H1 (cell line): ENCODE data around the gene KRTAP5-8. TPM values are rescaled to one million over a fixed set of nuclear protein-coding genes. Genes with fewer than 3 reads are reported as not detected.

ENCODE experiments used
- CTCF ChIA-PET: fragments of 300-600 bp; sonication (Branson Sonifier 250); formaldehyde crosslinking; loops from one replicate; lab custom pipeline; 2021; ENCODE audit not compliant: partially characterized antibody; lab: Charles Lee
- POLR2A ChIA-PET: fragments of 300-600 bp; sonication (Branson Sonifier 250); formaldehyde crosslinking; loops from one replicate; lab custom pipeline; 2021; ENCODE audit warnings: inconsistent platforms; ENCODE audit not compliant: partially characterized antibody; lab: Charles Lee
- DNase-seq, 2 experiments: peaks; one replicate each; pipeline versions ENCODE4 v3.0.0 to v3.0.0-alpha.2; 2010 to 2022; ENCODE audit warnings: low spot score in 2 of 2, low read depth in 1 of 2, mixed read lengths in 1 of 2
- FAIRE-seq: peaks from 2 replicates; lab custom pipeline; 2011; peaks lifted over from hg19 to GRCh38; lab: Jason Lieb, UNC
- H2AFZ ChIP-seq: 2 replicates; pipeline ENCODE4 v1.8.1; 2012; ENCODE audit warnings: low read length, inconsistent platforms
- H2AK5ac ChIP-seq: 2 replicates; pipeline ENCODE4 v1.6.1; 2013; ENCODE audit warnings: low read depth, low read length
- H2BK120ac ChIP-seq: replicated peaks from 2 replicates; pipeline ENCODE3; 2013; ENCODE audit warnings: low read depth, low read length, inconsistent platforms
- H2BK12ac ChIP-seq: 2 replicates; pipeline ENCODE4 v1.6.1; 2013; ENCODE audit warnings: low read depth, low read length
- H2BK15ac ChIP-seq: 2 replicates; pipeline ENCODE4 v1.6.1; 2013; ENCODE audit warnings: low read length
- H2BK20ac ChIP-seq: 2 replicates; pipeline ENCODE4 v1.6.1; 2013; ENCODE audit warnings: low read length
- H2BK5ac ChIP-seq: 2 replicates; pipeline ENCODE4 v1.6.1; 2013; ENCODE audit warnings: low read depth, low read length
- H3K14ac ChIP-seq: 2 replicates; pipeline ENCODE4 v1.6.1; 2013; ENCODE audit warnings: inconsistent platforms; ENCODE audit not compliant: insufficient read length
- H3K18ac ChIP-seq: 2 replicates; pipeline ENCODE4 v1.6.1; 2013; ENCODE audit warnings: low read length; ENCODE audit errors: extremely low read depth
- H3K23ac ChIP-seq: 2 replicates; pipeline ENCODE4 v1.6.1; 2013; ENCODE audit warnings: inconsistent platforms; ENCODE audit not compliant: insufficient read length
- H3K23me2 ChIP-seq: 2 replicates; pipeline ENCODE4 v1.6.1; 2013; ENCODE audit warnings: low read depth, low read length
- H3K27ac ChIP-seq: 2 replicates; pipeline ENCODE4 v1.6.1; 2011; ENCODE audit warnings: low read depth, low read length, inconsistent platforms
- H3K27me3 ChIP-seq, 4 experiments: replicated peaks in 1 of 4; 1 replicate in 1 of 4; 2 replicates in 3 of 4; pipeline versions ENCODE4 v1.6.1 to v1.8.1; 2011 to 2013; ENCODE audit warnings: low read length in 3 of 4, mild to moderate bottlenecking in 3 of 4, inconsistent platforms in 2 of 4, mixed read lengths in 2 of 4, moderate library complexity in 1 of 4; ENCODE audit not compliant: control insufficient read depth in 3 of 4, insufficient read depth in 3 of 4; ENCODE audit errors: extremely low read depth in 1 of 4
- H3K36me3 ChIP-seq, 4 experiments: 2 replicates each; pipeline versions ENCODE4 v1.6.1 to v1.8.1; 2011 to 2013; ENCODE audit warnings: mild to moderate bottlenecking in 4 of 4, low read length in 3 of 4, moderate library complexity in 2 of 4, control low read depth in 1 of 4, inconsistent platforms in 1 of 4; ENCODE audit not compliant: insufficient read depth in 4 of 4, control insufficient read depth in 2 of 4
- H3K4ac ChIP-seq: replicated peaks from 2 replicates; pipeline ENCODE3; 2013; ENCODE audit warnings: low read length, low read depth, mixed read lengths, inconsistent platforms; ENCODE audit not compliant: insufficient read length
- H3K4me1 ChIP-seq, 4 experiments: replicated peaks in 1 of 4; 1 replicate in 1 of 4; 2 replicates in 3 of 4; pipeline versions ENCODE4 v1.6.1 to v1.8.1; 2011 to 2013; ENCODE audit warnings: low read length in 3 of 4, inconsistent platforms in 2 of 4, mixed read lengths in 1 of 4; ENCODE audit not compliant: insufficient read depth in 4 of 4, control insufficient read depth in 3 of 4
- H3K4me2 ChIP-seq, 2 experiments: 2 replicates each; pipeline versions ENCODE4 v1.6.1 to v1.8.1; 2011 to 2013; ENCODE audit warnings: low read depth in 2 of 2, low read length in 2 of 2, control low read depth in 1 of 2, inconsistent platforms in 1 of 2, mild to moderate bottlenecking in 1 of 2; ENCODE audit not compliant: insufficient read depth in 1 of 2
- H3K4me3 ChIP-seq, 4 experiments: fragments of 200-600, 300-600 bp in 1 of 4; sonication (generic), shearing (Covaris generic), sonication (Bioruptor Twin) in 1 of 4; 2 replicates each; pipeline versions ENCODE4 v1.5.1 to v1.8.1; 2011 to 2016; ENCODE audit warnings: low read length in 4 of 4, low read depth in 3 of 4, control low read depth in 2 of 4, inconsistent platforms in 2 of 4, mild to moderate bottlenecking in 2 of 4, mixed read lengths in 1 of 4, moderate library complexity in 1 of 4; ENCODE audit not compliant: insufficient read depth in 2 of 4; ENCODE audit errors: extremely low read depth in 1 of 4
- H3K56ac ChIP-seq: replicated peaks from 2 replicates; pipeline ENCODE3; 2013; ENCODE audit warnings: low read depth, mild to moderate bottlenecking, mixed read lengths, low read length, inconsistent platforms; ENCODE audit not compliant: insufficient read length
- H3K79me1 ChIP-seq: 2 replicates; pipeline ENCODE4 v1.6.1; 2013; ENCODE audit warnings: low read depth, low read length, control low read depth
- H3K79me2 ChIP-seq, 2 experiments: 2 replicates each; pipeline versions ENCODE4 v1.6.1 to v1.8.1; 2012 to 2013; ENCODE audit warnings: low read length in 2 of 2, mild to moderate bottlenecking in 2 of 2, inconsistent platforms in 1 of 2; ENCODE audit not compliant: insufficient read depth in 2 of 2, control insufficient read depth in 1 of 2
- H3K9ac ChIP-seq, 4 experiments: replicated peaks in 1 of 4; 1 replicate in 1 of 4; 2 replicates in 3 of 4; pipeline versions ENCODE4 v1.6.1 to v1.8.1; 2011 to 2013; ENCODE audit warnings: low read depth in 3 of 4, low read length in 3 of 4, control low read depth in 2 of 4, mild to moderate bottlenecking in 2 of 4, moderate library complexity in 2 of 4, inconsistent platforms in 1 of 4; ENCODE audit errors: extremely low read depth in 1 of 4
- H3K9me3 ChIP-seq, 2 experiments: 2 replicates each; pipeline versions ENCODE4 v1.6.1 to v1.8.1; 2012 to 2013; ENCODE audit warnings: mild to moderate bottlenecking in 2 of 2, moderate library complexity in 2 of 2, control low read depth in 1 of 2, inconsistent platforms in 1 of 2, low read depth in 1 of 2, low read length in 1 of 2, mixed read lengths in 1 of 2; ENCODE audit not compliant: insufficient read depth in 2 of 2
- H4K20me1 ChIP-seq, 2 experiments: replicated peaks in 1 of 2; 2 replicates each; pipeline versions ENCODE3 to v1.8.1; 2011 to 2013; ENCODE audit warnings: inconsistent platforms in 2 of 2, low read length in 2 of 2, mild to moderate bottlenecking in 1 of 2; ENCODE audit not compliant: insufficient read depth in 2 of 2, control insufficient read depth in 1 of 2
- H4K5ac ChIP-seq: 2 replicates; pipeline ENCODE4 v1.6.1; 2013; ENCODE audit warnings: low read length, low read depth, mixed read lengths, inconsistent platforms; ENCODE audit not compliant: insufficient read length
- H4K8ac ChIP-seq: 2 replicates; pipeline ENCODE4 v1.8.0; 2013; ENCODE audit warnings: mild to moderate bottlenecking, moderate library complexity, low read length, inconsistent platforms; ENCODE audit not compliant: insufficient read depth; ENCODE audit errors: extremely low read depth
- H4K91ac ChIP-seq: replicated peaks from 2 replicates; pipeline ENCODE3; 2013; ENCODE audit warnings: low read length, mixed read lengths, inconsistent platforms; ENCODE audit not compliant: insufficient read length
- BCL11A ChIP-seq, 2 experiments: IDR thresholded peaks; one replicate each; pipeline ENCODE4 v1.6.1; 2011; ENCODE audit warnings: low read depth in 2 of 2, low read length in 2 of 2, mild to moderate bottlenecking in 2 of 2
- CBX5 ChIP-seq: fragments of 300-800, 300-1000 bp; sonication (generic); IDR thresholded peaks from 2 replicates; pipeline ENCODE4 v1.7.1; 2016; ENCODE audit warnings: antibody characterized with exemption, low read length, low read depth
- FOSL1 ChIP-seq: IDR thresholded peaks from 2 replicates; pipeline ENCODE4 v1.6.1; 2011; ENCODE audit warnings: mild to moderate bottlenecking, low read depth, low read length, moderate library complexity; ENCODE audit not compliant: insufficient read depth
- KDM1A ChIP-seq: fragments of 200-600, 300-600 bp; sonication (generic); IDR thresholded peaks from 2 replicates; pipeline ENCODE4 v1.7.1; 2016; ENCODE audit warnings: mild to moderate bottlenecking, low read length, borderline replicate concordance
- TCF12 ChIP-seq: IDR thresholded peaks from 2 replicates; pipeline ENCODE4 v1.6.1; 2011; ENCODE audit warnings: low read depth, mild to moderate bottlenecking, low read length
- WGBS, 2 experiments: shearing (Covaris generic) in 1 of 2; methylation state at CpG; one replicate each; pipeline versions ENCODE4 v1.1.6 to v1.1.7; 2013 to 2015; ENCODE audit warnings: low lambda C conversion rate in 2 of 2, mixed read lengths in 2 of 2, inconsistent platforms in 1 of 2, low coverage in 1 of 2, missing lambda C conversion rate in 1 of 2; ENCODE audit not compliant: insufficient replicate concordance in 2 of 2, insufficient coverage in 1 of 2, insufficient read length in 1 of 2; ENCODE audit errors: extremely low coverage in 1 of 2, missing lambda C conversion rate in 1 of 2; 5-methylcytosine and 5-hydroxymethylcytosine counted together
- polyA plus RNA-seq, 7 experiments: library from polyadenylated mRNA; depleted of rRNA in 3 of 7; stranded (reverse) in 5 of 7; unstranded in 2 of 7; fragments of >200 nt in 5 of 7; fragments of 200-250 nt in 2 of 7; gene quantifications; 1 replicate in 5 of 7; 2 replicates in 1 of 7; 4 replicates in 1 of 7; pipeline versions ENCODE4 v1.2.1 to v1.2.3, GENCODE V29; 2011 to 2013; ENCODE audit warnings: missing spikeins in 2 of 7, mixed read lengths in 2 of 7
- total RNA-seq: library from RNA; stranded (reverse); fragmentation: NEBNext Ultra II Directional; extraction: Animal tissue kit (Norgen Biotek cat#: 25700); gene quantifications from 2 replicates; pipeline ENCODE4 v1.2.1, GENCODE V29; 2021

KRTAP5-8 gene
- total and polyA plus RNA-seq, 2 of the 8 experiments (the other 6 are each of a cell fraction or from before 2014, with no cell fraction given): not detected

- DNase-seq (no peak), FAIRE-seq (no peak)
- Histone ChIP-seq H2BK12ac (no peak overlapping the region), H3K18ac (no peak overlapping the region), H2AK5ac (no peak overlapping the region), H4K91ac (no peak overlapping the region), H4K5ac (no peak overlapping the region), H3K56ac (no peak overlapping the region), H2BK5ac (no peak overlapping the region), H3K9me3 (no peaks in the 10 kb centered on the region; a peak in 1 of 4 replicates), H3K4ac (no peak overlapping the region), H3K27ac (no peak overlapping the region), H3K23ac (no peak overlapping the region), H3K14ac (no peak overlapping the region), H2AFZ (no peak overlapping the region), H3K4me3 (no peak overlapping the region), H4K20me1 (no peaks in the 10 kb centered on the region), H3K23me2 (no peaks in the 10 kb centered on the region), H3K9ac (no peak overlapping the region), H2BK20ac (no peak overlapping the region), H2BK120ac (peak overlapping the region; percentile 64), H3K36me3 (no peaks in the 10 kb centered on the region), H3K27me3 (no peaks in the 10 kb centered on the region), H3K4me1 (no peaks in the 10 kb centered on the region; a peak in 1 of 7 replicates), H2BK15ac (no peak overlapping the region), H3K79me1 (no peaks in the 10 kb centered on the region), H3K4me2 (peak overlapping the region in 1 of 2 experiments; percentile 13; a peak in 1 of 4 replicates), H4K8ac (no peak overlapping the region), H3K79me2 (no peaks in the 10 kb centered on the region)
- ChIA-PET CTCF (interaction anchor here (0.6 to 5.6 kb wide), 3 partner anchors 19 to 243 kb away, joined by 3 to 28 read pairs (median 3); no protein-coding TSS in a partner anchor), POLR2A (no interaction called here)
- no peak for TF ChIP-seq TCF12
- no peak for TF ChIP-seq CBX5
- no peak for TF ChIP-seq BCL11A (IDR thresholded peaks at IDR 0.05; ENCODE audit: low read depth in 2 of 2, low read length in 2 of 2)
- no peak for TF ChIP-seq KDM1A
- TF ChIP-seq FOSL1: no peak
- 84% methylated on average over 6 of the region's 6 CpGs; no CpG with 5 or more reads in 1 of the 2 experiments for WGBS, 2 experiments
Measured at GRCh38 chr11:71544525-71545214, 6.8 kb downstream of the KRTAP5-8 start.
